ENCODE measurements around the gene TCF15. TPM values are rescaled to one million over a fixed set of nuclear protein-coding genes. Genes with fewer than 3 reads are reported as not detected.

TCF15 gene
- total and polyA plus RNA-seq, 4 donors = not detected

GRCh38 chr20:658731-659291 lies 48.7 kb upstream of the TCF15 start:
- Histone ChIP-seq H3K36me3 (ENCODE audit: control insufficient read depth in 4 of 4, insufficient read depth in 3 of 4, low read depth in 1 of 4, low read length in 3 of 4) (no peaks in the 10 kb centered on the region), H3K27me3 (ENCODE audit: control insufficient read depth in 4 of 4, insufficient read depth in 4 of 4, low read length in 3 of 4) (peaks cover 0 to 15% (median 3%) of the 10 kb centered on the region in 4 donors), H3K9me3 (ENCODE audit: control insufficient read depth in 4 of 4, low read length in 3 of 4) (no peaks in the 10 kb centered on the region), H3K4me1 (ENCODE audit: control insufficient read depth in 4 of 4, insufficient read depth in 4 of 4, low read length in 3 of 4) (peaks cover 1 to 11% (median 3%) of the 10 kb centered on the region in 4 donors), H3K9ac (ENCODE audit: low read depth in 1 of 2, low read length in 2 of 2) (no peak overlapping the region), H3K27ac (ENCODE audit: low read depth in 1 of 2, low read length in 2 of 2) (no peak overlapping the region), H3K4me3 (ENCODE audit: low read depth in 1 of 3, low read length in 3 of 3) (no peak overlapping the region)
- no peak for TF ChIP-seq ATF3 (IDR thresholded peaks at IDR 0.05)
- no peak for TF ChIP-seq SP1 (IDR thresholded peaks at IDR 0.05)
- TF ChIP-seq JUND (IDR thresholded peaks at IDR 0.05) = no peak
- no peak for TF ChIP-seq REST (IDR thresholded peaks at IDR 0.05)
- TF ChIP-seq RXRA (IDR thresholded peaks at IDR 0.05) = no peak
- TF ChIP-seq YY1 (IDR thresholded peaks at IDR 0.05) = no peak
- TF ChIP-seq, protein P1, sequence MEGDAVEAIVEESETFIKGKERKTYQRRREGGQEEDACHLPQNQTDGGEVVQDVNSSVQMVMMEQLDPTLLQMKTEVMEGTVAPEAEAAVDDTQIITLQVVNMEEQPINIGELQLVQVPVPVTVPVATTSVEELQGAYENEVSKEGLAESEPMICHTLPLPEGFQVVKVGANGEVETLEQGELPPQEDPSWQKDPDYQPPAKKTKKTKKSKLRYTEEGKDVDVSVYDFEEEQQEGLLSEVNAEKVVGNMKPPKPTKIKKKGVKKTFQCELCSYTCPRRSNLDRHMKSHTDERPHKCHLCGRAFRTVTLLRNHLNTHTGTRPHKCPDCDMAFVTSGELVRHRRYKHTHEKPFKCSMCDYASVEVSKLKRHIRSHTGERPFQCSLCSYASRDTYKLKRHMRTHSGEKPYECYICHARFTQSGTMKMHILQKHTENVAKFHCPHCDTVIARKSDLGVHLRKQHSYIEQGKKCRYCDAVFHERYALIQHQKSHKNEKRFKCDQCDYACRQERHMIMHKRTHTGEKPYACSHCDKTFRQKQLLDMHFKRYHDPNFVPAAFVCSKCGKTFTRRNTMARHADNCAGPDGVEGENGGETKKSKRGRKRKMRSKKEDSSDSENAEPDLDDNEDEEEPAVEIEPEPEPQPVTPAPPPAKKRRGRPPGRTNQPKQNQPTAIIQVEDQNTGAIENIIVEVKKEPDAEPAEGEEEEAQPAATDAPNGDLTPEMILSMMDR (IDR thresholded peaks at IDR 0.05; ENCODE audit: low read depth, low read length, missing input control) = no peak
- 32% methylated on average over 5 of the region's 5 CpGs for WGBS
- DNase-seq (ENCODE audit: low spot score) = no peak

GRCh38 chr20:658202-658601 lies 48.1 kb upstream of the TCF15 start:
- Histone ChIP-seq H3K27me3 (ENCODE audit: control insufficient read depth in 4 of 4, insufficient read depth in 4 of 4, low read length in 3 of 4) (peaks cover 0 to 9% (median 2%) of the 10 kb centered on the region in 4 donors), H3K4me3 (ENCODE audit: low read depth in 1 of 3, low read length in 3 of 3) (no peak overlapping the region), H3K9me3 (ENCODE audit: control insufficient read depth in 4 of 4, low read length in 3 of 4) (no peaks in the 10 kb centered on the region), H3K4me1 (ENCODE audit: control insufficient read depth in 4 of 4, insufficient read depth in 4 of 4, low read length in 3 of 4) (peaks cover 2 to 10% (median 5%) of the 10 kb centered on the region in 4 donors), H3K9ac (ENCODE audit: low read depth in 1 of 2, low read length in 2 of 2) (no peak overlapping the region), H3K27ac (ENCODE audit: low read depth in 1 of 2, low read length in 2 of 2) (no peak overlapping the region), H3K36me3 (ENCODE audit: control insufficient read depth in 4 of 4, insufficient read depth in 3 of 4, low read depth in 1 of 4, low read length in 3 of 4) (no peaks in the 10 kb centered on the region)
- WGBS = 29% methylated on average over 2 of the region's 2 CpGs
- no peak for DNase-seq (ENCODE audit: low spot score)
- no peak for TF ChIP-seq NR2F2 (IDR thresholded peaks at IDR 0.05)
- TF ChIP-seq TAF1 (conservative IDR thresholded peaks at IDR 0.05) = no peak
- no peak for TF ChIP-seq HNF4A (conservative IDR thresholded peaks at IDR 0.05)
- no peak for TF ChIP-seq FOXA1 (IDR thresholded peaks at IDR 0.05)
- TF ChIP-seq JUND (IDR thresholded peaks at IDR 0.05) = no peak
- no peak for TF ChIP-seq HNF4G (IDR thresholded peaks at IDR 0.05)
- TF ChIP-seq RXRA (IDR thresholded peaks at IDR 0.05) = no peak
- no peak for TF ChIP-seq REST (IDR thresholded peaks at IDR 0.05)
- TF ChIP-seq, protein P1 (IDR thresholded peaks at IDR 0.05; ENCODE audit: low read depth, low read length, missing input control) = no peak
- no peak for TF ChIP-seq GABPA (IDR thresholded peaks at IDR 0.05 in 1 of 2, conservative IDR thresholded peaks at IDR 0.05 in 1 of 2)
- TF ChIP-seq EGR1 (IDR thresholded peaks at IDR 0.05; ENCODE audit: low read depth in 2 of 2) = no peak
- TF ChIP-seq SP1 (IDR thresholded peaks at IDR 0.05) = no peak
